ENCODE measurements around the gene TERB1.
"Not testable (repeated sequence)": the region's sequence is repeated elsewhere in the genome, so short reads cannot be mapped to it uniquely, and the experiment has no call there.

The TERB1 gene

DNA sequence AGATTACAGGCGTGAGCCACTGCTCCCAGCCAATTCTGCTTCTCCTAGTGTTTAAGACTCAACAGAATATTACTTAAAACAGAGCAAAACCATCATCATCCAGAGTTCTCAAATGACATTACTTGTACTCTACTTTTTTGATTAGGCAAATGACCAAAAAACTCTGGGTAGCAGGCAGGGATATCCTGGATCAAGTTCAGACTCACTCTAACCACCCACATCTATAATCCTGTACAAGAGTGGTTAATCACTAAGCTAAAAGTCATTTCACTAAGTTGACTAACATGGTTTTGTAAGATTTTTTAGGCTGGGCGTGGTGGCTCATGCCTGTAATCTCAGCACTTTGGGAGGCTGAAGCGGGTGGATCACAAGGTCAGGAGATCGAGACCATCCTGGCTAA is 22.6 kb upstream of the TERB1 start:
- no peak for DNase-seq

DNA sequence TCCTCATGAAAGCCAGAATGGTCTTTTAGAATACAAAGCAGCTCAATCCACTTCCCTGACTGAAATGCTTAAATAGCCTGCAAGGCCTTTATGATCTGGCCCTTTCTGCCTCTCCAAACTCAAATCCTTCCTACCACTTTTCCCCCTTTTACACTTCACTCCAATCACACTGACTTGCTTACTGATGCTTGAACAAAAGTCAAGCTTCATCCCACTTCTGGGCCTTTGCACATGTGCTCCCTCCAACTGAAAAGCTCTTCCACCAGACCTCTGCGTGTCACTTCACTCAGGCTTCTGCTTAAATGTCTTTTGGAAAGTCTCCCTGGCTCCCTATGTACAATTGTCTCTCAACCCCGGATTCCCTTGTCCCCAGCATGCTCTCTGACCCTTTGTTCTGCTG is 13.3 kb upstream of the TERB1 start:
- DNase-seq: no peak

DNA sequence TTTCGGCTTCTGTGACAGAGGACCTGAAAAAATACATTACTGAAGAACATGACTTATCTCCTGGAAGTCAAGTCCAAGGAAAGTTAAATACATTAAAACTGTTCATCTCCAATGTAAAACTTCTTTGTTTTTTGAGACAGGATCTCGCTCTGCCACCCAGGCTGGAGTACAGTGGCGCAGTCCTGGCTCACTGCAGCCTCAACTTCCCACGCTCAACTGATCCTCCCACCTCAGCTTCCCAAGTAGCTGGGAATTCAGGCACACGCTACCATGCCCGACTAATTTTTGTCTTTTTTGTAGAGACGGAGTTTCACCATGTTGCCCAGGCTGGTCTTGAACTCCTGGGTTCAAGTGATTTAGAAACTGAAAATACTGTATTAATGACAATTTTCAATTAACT is 9.7 kb upstream of the TERB1 start:
- DNase-seq: no peak

DNA sequence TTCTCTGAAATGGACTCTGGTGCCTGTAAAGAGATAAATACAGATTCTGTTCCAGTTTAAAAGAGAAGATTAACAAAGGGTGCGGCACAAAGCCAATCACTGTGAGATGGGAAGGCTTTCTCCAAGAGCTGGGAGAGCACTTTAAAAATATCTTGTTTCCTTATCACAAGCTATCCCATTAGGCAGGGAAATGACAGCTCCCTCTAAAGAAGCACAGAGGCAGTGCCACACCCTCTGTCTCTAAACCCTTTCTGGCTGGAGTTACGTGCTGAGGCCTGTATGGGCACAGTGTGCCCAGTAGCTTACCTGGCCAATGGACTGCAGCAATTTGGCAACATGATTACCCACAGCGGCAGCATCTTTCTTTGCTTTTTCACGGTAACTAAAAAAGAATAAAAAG is 9.0 kb upstream of the TERB1 start:
- DNase-seq: no peak

DNA sequence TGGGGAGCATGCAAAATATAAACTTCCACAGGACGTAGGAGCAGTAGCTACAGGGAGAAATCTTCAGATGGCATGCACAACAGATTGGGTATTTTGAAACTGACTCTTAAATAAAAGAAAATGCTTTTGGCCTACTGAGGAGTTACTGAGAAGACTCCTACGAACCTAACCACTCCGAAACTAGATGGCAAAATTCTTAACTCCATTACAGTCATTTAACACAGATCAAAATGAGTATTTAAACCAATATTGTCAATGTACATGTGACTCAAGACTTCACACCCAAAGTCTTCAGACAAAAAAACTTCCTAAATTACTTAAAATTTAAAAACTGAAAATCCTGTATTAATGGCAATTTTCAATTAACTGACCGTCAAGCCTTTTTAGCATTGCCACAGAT is 8.4 kb upstream of the TERB1 start:
- no peak for DNase-seq

DNA sequence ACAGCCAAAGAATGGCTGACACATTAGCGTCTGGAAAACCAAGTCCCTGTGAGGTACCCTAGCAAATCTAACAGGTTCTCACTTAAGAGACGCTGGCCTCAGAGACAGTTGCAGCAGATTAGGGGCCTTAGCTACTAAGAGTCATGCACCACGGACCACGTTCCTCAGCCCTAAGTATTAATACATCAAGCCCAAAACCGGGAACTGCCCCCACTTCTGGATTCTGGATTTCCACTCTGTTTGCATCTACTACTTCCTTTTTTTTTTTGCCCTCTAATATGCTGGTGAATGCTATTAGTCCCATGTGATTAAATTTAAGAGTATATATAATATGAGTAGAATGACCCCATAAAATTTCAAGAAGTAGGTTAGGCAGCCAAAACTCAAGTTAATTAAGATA is 775 bp upstream of the TERB1 start:
- no peak for DNase-seq

DNA sequence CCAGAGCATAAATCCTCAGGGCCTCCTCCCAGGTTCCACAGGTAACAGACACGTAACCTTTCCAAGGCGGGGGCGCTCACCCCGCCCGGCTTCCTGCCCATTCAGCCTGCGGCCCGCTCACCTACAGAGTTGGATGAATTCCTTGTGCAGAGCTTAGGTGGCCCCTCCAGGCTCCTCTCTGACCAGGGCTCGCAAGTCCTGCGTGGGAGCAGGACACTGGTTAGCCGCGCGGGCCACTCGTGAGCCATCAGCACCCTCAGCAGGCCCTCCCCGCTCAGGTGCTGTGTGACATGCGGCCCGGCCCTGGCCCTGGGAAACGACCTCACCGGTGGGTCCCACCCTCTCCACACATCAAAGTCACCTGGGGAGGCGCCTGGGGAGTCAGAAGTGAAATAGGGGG is 528 bp downstream of the TERB1 start:
- no peak for DNase-seq

DNA sequence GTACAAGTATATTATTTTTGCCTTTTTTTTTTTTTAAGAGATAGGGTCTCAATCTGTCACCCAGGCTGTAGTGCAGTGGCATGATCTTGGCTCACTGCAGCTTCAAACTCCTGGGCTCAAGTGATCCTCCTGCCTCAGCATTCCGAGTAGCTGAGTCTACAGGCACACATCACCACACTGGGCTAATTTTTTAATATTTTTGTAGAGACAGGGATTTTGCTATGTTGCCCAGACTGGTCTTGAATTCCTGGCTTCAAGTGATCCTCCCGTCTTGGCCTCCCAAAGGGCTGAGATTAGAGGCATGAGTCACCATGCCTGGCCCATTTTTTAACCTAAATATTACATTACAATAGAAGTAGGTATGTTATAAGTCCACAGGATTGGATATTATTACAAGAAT is 3.2 kb downstream of the TERB1 start:
- DNase-seq: no peak

DNA sequence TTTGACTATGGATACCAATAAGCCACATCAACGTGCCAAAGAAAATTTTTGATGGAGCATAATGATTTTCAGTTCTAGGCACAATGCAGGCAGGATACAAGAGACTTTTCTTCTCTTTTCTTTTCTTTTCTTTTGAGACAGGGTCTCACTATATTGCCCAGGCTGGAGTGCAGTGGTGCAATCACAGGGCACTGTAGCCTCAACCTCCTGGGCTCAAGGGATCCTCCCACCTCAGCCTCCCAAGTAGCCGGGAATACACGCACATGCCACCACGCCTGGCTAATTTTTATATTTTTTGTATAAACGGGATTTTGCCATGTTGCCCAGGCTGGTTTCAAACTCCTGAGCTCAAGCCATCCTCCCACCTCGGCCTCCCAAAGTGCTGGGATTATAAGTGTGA is 7.4 kb downstream of the TERB1 start:
- not testable (repeated sequence) for DNase-seq

DNA sequence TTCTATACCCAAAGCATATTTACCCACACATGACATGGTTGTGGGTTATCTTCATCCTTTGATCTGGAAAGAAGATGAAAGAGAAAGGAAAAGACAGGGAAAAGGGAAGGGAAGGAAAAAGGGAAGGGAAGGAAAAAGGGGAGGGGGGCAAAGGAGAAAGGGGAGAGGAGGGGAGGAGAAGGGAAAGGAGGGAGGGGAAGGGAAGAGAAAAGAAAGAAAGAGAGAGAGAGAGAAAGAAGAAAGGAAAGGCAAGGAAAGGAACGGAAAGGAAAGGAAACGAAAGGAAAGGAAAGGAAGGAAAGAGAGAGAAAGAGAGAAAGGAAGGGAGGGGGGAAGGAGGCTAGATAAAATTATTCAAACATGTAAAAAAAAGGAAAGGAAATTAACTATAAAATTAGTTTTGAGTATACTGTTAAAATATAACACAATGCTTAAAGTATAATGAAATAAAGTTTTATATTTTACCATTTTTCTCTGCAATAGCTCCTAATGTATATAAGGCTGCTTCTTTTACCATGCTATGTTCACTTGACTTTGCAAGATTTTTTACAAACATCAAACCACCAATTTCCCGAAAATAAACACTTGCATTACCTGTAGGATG is 11.2 kb downstream of the TERB1 start:
- no peak for DNase-seq

DNA sequence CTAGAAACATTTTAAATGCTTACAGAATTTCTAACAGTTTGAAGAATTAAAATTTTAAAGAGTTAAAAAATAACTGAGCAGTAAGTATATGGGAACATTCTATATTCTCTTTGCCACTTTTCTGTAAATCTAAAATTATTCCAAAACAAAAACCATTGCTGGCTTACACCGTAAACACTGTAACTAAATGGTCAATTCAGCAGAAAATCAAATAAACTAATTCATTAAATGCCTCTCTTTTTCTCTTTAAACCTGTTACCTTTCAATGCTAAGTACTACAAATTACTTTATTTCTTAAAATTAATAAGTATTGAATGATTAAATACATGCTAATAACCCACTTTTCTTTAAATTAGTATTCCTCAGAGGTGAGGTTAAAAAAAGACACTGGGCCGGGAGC is 14.0 kb downstream of the TERB1 start:
- no peak for DNase-seq

DNA sequence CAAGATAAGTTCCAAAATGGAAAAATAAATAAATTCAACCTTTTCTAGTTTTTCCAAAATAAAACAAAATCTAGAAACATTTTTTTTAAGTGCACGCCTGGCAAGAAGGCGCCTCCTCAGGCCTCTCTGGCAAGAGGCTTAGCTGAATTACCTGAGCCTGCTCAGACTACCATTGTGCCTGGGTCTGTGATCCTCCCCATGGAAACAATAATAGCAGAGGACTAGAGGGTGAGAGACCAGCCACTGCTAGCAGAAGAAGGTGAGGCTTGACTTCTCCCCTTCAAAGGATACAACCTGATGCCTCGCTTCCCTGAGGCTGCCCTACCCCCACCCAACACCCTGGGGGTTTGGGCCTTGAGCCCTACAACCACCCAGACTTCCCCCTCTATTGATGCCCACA is 14.8 kb downstream of the TERB1 start:
- no peak for DNase-seq

DNA sequence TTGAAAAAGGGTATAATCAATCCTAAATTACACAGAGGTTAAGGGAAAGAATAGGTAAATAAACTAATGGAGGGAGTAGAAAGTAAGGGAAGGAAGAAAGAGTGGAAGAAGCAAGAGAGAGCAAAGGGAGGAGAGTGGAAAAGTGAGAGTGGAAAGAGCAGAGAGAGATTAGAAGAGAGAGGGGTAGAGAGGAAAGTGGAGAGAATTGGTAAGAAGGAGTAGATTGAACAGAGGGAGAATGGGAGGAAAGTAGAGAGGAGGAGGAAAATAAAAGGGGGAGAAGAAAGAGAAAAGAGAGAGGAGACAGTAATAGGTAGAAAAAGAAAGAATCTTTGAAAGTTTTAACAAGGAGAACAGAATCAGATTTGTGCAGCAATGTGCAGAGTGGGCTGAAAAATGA is 24.9 kb downstream of the TERB1 start:
- no peak for DNase-seq

DNA sequence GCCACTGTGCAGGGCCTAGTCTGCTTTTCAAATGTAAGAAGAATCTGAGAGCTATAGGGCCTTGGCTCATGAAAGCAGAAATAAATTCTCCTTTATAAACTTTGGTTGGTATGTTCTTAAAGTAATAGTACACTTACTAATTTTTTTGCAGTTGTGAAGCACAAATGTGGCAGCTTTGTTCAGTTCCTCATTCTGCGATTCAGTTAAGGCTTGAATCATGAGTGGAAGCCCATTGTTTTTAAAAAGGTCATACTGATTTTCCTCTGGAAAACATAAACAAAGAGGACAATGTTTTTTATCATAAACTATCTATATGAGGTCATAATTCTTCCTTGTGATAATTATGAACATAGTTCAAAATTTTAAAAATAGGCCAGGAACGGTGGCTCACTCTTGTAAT is 26.4 kb downstream of the TERB1 start:
- no peak for DNase-seq

DNA sequence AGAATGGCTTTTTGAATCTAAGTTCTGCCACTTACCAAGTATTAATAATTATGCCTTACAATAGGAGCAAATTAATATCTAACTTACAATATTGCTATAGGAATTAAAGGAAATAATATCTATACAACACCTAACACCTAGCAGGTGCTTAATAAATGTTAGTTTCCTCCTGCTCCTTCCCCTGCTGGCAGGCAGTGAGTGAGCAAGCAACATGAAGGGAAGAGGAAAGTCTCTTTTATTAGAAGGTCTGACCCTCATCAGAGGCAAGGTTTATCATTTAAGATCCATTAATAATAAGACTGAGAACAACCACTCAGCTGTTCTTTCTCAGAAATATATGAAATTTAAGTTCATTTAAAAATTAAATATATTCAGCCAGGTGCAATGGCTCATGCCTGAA is 43.3 kb downstream of the TERB1 start:
- DNase-seq: no peak

DNA sequence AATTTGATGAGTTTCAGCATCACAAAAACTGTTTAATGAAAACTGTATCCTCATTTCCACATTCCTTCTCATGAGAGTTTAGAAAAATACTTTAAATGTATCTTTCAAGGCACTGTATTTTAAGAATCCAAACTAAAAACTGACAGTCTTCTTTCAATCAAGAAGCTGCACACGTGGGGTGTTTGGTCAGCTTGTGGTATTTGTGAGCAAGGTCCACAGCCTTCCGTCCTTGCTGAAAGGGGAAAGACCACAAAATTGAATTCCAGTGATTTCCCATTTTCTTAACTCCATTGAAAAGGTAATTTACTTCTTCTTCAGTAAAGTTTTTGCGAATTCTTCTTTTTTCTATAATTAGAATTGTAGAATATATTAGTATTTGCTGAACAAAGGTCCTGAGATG is 46.6 kb downstream of the TERB1 start:
- no peak for DNase-seq

DNA sequence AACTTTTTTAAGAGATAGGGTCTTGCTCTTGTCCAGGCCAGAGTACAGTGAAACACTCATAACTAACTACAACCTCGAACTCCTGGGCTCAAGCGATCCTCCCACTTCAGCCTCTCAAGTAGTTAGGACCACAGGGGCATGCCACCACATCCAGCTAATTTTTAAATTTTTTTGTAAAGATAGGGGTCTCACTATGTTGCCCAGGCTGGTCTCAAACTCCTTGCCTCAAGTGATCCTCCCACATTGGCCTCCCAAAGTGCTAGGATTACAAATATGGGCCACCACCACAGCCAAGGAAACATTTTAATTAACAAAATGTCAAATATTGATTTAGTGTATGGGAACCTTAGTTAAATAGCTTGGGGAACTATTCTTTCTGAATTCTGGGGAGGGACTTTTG is 47.2 kb downstream of the TERB1 start:
- no peak for DNase-seq

DNA sequence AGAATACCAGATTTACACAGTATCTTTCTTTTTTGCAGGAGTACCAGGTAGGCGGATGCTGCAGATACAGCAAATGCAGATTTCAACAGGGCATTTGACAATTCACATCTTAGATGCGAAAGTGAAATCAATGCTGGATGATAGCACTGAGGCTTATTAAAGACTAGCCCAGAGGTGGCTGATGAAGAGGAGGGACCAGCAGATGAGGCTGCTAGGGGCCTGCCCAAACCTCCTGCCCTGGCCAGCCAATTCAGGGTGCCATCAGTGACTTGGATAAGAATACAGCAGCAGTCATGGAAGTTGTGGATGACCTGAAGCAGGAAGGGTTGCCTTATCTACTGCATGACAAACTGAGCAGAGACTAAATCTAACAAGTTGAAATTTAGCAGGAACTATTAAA is 48.4 kb downstream of the TERB1 start:
- DNase-seq: no peak

DNA sequence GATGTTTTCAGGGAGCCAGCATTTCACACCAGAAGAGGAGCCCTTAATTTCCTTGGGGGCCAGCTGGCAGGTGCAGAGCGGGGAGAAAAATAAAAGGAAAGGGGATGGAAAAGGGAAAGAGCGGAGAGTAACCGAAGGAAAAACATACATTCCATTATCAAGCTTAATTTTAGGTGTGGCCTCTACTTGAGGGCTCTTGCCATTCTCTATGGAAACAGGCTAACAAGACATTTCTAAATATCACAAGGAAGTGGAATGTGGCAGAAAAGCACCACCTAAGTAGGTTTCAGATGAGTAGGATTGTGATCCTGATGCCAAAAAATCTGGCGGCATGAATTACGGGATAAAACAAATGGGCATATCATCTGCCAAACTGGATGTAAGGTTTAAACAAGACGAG is 49.0 kb downstream of the TERB1 start:
- no peak for DNase-seq

DNA sequence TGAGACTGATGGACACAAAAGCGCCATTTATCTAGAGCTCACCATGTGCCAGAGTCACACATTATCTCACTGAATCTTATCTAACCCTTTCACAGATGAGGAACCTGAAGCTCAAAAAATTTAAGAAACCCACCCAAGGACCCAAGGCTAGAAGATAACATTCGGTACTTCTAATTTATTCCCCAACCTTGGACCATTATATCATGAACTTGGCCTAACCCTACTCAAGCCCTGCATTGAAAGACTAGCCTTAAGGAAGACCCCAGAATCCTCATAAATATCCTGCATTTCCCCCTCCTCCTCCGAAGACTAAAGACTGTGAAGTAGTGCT is 49.4 kb downstream of the TERB1 start:
- no peak for DNase-seq

DNA sequence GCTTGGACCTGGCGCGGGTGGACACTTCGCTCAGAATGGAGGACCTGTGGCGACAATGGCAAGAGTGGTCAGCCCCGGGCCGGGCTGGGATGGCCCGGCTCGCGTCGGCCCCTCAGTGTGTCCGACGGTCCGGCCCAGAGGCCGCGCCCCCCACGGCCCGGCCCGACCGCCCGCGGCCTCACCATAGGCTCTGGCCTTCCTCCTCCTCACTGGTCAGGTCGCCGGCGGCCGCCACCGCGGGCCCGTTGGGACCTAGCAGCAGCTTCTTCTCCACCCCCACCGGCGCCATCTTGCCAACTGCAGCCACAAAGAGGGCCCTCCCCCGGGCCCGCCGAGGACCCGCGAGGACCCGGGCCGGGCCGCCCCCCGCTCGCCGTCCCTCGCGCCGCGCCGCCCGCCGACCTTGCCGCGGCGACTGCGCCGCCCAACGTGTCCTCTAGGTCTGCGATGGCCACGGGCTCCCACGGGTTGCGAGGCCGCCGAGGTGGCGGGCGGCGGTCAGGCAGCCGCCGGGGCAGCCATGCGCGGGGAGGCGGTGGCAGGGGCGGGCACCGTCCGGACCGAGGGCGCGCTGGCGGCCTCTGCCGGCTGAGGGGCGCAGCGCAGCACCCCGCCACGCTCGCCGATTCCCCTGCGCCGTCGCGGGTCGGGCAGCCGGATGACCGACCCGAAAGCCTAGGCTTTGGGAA is 49.9 kb downstream of the TERB1 start, which contains the start of gene DYNC1LI2:
Gene DYNC1LI2 (minus strand): TSS at position 307 of the 689 bp plus-strand sequence. CDS start 18 bp downstream, at position 289.
- peak; percentile 84 for DNase-seq

DNA sequence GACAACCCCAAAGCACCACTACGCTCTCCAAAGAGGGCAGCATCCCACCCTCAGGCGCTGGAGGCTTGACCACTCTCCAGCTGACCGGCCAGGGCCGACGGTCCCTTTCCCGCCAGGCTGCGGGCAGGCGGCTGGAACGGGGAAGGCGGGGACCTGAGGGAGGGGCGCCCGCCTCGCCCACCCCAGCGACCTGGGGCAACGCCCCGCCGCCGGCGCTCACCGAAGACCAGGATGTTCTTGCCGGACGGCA is 50.4 kb downstream of the TERB1 start:
- no peak for DNase-seq

DNA sequence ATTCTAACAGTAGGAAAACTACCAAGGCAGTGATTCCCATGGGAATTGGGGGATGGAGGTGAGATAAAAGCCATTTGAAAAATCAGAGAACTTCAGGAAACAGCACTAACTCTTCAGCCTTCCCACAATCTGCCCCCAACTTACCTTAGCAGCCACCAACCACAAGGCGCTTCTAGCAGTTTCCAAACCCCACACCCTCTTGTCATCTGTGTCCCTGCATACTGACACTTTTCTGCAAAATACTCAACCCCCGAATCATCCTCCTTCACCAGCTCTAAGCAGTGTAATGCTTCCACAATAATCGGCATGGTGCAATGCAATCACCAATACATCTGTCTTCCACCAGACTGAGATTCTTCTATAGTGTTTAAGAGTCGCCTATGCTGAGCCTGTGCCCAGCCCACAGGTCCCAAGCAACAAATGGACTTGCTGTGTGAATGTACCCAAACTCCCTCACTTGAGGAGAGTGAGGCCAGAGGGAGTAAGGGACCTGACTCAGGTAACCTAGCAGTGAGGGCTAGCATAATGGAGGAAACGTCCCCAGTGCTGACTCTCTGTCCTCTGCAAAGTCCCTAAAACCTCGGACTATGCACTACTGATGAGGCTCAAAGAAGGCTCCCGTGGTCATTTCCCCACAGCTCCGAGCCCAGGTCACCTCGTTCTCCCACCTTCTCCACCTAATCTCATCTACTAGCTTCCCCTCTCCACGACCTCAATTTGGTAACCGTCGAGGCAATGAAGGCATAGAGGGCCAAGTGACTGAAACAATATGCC is 50.9 kb downstream of the TERB1 start:
- DNase-seq: no peak

DNA sequence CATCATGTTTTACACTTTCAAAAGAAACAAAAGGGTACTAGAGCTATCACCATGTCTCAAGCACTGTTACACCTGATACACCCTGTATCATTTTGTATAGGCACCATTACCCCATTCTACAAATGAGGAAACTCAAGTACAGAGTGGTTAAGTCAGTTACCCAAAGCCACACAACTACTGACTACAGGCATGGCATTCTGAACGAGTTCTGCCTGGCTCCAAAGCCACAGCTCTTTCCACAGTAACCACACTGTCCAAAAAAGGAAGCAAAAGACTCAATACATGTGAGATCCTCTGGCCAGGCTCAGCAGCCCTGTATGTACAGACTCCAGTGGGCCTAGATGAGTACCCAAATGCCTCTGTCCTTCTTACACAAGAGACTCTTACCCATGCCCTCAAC is 54.7 kb downstream of the TERB1 start:
- no peak for DNase-seq

DNA sequence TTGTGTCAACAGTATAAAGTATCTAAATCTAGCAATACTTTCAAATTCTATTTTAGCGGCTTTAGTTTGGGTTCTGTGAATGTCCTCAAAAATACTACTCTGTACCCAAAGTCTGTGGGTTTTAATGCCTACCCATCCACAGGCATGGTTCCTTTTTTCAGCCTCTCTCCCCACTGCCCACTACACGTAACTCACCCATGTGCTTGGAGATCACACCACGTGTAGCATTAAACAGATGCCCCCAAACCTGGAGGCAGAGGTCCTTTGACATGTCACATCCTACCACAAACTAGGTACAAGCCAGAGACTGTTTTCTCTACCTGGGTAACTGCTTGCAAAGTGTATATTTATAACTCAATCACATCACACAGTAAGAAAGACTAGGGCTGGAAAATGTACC is 55.3 kb downstream of the TERB1 start:
- DNase-seq: no peak

Data from CD4-positive, alpha-beta T cell treated with Interleukin-17A for 4 hours (primary cell).